HG03457 (cell line): ENCODE results near the gene FUS.
"Not testable (repeated sequence)": the region's sequence is repeated elsewhere in the genome, so short reads cannot be mapped to it uniquely, and the experiment has no call there.

Experiments used
- ATAC-seq: cut with Tn5 transposase; IDR thresholded peaks from one replicate; pipeline ENCODE4 v1.9.1; 2021; ENCODE audit warnings: moderate number of reproducible peaks; ENCODE audit not compliant: unreplicated experiment

FUS gene

DNA sequence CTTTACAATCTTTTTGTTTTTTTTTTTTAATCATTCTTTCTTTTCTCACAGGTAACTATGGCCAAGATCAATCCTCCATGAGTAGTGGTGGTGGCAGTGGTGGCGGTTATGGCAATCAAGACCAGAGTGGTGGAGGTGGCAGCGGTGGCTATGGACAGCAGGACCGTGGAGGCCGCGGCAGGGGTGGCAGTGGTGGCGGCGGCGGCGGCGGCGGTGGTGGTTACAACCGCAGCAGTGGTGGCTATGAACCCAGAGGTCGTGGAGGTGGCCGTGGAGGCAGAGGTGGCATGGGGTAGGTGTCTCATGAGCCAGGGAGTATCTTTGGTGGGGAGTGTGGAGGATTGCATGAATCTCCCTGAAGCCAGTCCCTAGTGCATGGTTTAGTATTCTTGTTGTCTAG is 4.9 kb downstream of the FUS start:
- ATAC-seq, result no peak

DNA sequence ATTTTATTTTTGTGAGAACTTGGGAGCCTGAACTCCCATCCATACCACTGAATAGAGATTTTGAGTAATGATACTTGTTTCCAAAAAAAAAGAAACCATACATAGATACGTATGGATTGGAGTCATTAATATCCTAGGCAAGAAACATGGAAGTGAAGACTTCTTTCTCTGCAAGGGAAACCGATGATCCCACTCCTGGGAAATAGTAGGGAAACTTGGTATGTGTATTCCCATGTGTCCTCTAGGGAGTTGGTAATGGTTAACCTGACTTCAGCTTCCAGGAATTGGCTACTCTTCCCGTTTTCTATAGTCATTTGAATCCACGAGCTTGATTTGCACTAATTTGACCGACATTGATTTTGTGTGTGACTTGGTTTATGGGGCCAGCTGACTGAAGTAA is 5.4 kb downstream of the FUS start:
- ATAC-seq, result no peak

DNA sequence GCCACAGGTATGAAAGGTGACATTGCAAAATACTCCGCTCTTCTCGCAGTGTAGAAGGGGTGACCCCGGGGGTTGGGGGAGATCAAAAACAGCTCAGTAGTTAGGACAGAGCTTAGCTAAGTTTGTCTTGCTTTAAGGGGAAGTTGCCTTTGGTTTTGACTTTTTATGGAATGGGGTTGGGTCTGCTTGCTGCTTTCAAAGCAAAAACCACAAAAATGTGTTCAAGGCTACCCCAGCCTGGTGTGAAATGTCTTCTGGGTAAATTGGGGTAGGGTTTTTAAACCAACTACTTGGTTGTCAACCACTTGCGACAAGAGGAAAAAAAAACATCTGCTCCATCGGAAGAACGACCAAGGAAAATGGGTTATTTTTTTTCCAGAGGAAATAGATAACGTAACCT is 6.2 kb downstream of the FUS start:
- ATAC-seq, result no peak

DNA sequence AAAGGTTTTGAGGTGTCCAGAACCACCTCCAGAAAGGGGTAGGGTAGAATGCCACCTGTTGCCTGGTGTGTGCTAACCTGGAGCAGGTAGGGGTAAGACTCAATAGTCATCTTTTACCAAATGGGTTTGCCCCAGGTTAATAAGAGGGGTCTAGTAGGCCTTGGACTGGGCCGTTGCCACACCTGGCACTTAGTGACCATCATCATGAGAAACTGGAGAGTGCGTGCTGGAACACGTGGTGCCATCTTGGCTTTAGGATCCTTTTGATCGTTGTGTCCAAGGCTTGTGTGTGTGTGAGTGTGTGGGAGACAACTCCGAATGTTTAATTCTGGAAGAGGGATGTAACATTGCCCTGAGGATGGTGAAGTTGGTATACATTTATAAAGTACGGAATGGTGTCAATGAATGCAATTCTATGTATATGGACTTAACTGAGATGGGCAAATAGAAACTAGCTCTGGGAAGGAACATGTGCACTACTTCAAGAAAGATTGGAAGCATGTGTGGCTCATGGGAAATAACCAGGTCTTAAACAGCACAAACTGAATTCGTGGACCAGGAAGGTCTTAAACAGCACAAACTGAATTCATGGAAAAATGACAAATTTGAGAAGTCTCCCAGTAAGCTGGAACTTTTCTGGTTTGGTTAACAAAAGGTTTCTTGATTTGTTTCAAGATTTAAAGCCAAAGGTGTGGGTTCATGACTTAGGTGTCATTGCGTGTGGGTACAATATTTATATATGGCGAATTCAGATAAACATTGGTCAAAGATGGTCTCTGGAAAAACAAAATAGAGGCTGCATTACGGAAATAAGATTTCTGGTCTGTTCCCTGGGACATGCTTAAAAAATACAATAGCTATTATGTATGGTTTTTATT is 7.2 kb downstream of the FUS start:
- ATAC-seq, result no peak

DNA sequence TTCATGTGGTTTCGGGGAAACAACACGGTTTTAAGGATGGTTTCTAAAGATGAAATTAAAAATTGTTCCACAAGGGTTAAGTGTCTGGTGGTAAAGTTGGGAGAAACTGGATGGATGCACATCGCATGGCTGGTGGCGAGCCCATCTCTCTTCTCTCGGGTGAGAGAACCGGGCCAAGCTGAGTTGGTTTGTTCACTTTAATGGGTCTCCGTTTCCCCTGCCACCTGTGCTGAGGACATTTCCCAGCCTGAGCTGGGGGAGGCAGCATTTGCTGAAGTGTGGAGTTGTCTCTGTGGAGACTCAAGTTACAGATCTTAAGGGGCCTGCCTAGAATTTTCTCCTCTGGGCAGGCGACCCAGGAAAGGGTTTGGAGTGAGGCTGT is 7.9 kb downstream of the FUS start:
- ATAC-seq, result no peak

DNA sequence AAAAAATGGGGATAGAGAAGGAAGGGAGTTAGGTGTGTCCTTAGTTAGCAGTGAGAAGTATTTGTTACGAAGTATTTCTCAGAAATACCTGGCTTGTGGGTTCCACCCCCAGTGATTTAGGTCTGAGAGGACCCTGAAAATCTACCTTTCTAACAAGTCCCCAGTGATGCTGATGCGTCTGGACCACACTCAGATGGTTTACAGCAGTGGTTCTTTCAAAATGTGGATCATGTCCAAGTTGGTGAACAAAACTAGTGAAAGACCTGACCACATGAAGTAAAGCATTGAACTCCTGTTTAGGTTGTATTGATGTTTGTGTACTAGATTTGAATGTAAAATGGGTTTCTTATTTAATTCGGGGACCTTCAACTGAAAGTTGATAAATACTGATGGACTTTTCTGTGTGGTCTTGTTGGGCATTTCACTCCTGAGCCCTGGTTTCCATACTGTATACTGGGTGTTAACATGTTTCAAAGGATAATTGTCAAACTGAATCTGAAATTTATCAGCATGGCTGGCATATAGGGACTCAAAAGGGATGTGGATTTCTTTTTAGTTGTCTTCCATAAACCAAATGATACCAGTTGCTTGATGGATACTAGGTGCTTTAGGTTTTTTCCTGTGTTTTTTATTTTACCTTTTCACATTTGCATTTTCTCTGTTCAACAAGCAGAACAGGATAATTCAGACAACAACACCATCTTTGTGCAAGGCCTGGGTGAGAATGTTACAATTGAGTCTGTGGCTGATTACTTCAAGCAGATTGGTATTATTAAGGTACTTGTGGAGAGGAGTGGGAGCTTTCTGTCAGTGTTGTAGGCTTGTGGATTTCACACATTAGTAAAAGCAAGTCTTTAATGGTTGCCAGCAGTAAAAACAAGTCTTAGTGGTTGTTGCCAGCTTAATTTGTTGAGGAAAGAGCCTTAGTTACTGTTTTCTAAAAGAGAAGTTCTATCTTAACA is 8.8 kb downstream of the FUS start:
- no peak for ATAC-seq

DNA sequence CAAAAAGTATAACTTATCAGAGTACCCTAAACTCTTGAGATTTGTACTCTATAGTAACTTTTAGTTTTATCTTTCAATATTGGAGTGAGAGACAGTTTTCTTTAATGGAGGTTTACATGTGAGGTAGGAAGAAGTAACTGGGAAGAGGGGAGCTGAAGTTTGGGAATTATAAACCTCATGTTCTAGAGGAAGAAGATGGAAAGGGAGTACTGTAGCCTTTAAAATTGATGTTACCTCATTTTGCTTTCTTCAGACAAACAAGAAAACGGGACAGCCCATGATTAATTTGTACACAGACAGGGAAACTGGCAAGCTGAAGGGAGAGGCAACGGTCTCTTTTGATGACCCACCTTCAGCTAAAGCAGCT is 9.5 kb downstream of the FUS start:
- ATAC-seq, result no peak

DNA sequence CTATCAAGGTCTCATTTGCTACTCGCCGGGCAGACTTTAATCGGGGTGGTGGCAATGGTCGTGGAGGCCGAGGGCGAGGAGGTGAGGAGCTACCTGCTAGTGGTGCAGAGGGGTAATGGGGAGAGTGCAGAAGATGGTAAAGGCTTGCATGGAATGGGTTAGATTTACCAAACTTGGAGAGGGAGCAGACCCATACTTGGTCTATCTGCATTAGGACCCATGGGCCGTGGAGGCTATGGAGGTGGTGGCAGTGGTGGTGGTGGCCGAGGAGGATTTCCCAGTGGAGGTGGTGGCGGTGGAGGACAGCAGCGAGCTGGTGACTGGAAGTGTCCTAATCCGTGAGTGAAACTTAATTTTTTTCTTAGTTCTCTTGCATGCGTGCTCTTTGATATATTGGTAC is 10.1 kb downstream of the FUS start:
- no peak for ATAC-seq

DNA sequence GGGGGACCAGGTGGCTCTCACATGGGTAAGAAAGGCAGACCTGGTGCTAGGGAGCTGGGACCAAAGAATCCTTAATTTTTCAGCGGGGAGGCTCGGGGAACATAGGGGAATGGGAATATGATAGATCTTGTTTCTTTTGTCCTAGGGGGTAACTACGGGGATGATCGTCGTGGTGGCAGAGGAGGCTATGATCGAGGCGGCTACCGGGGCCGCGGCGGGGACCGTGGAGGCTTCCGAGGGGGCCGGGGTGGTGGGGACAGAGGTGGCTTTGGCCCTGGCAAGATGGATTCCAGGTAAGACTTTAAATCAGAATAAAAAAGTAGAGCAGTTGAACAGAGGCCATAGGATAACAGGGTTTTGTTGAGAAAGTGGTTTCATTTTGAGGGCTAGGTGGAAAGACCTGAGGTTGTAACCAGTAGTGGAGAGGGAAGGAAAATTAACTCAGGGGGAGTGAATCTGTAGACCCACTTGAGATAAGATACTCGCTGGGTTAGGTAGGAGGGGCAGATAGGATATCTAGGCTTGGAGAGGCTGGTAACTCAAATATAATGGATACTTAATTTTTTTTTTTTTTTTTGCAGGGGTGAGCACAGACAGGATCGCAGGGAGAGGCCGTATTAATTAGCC is 11.0 kb downstream of the FUS start:
- no peak for ATAC-seq

DNA sequence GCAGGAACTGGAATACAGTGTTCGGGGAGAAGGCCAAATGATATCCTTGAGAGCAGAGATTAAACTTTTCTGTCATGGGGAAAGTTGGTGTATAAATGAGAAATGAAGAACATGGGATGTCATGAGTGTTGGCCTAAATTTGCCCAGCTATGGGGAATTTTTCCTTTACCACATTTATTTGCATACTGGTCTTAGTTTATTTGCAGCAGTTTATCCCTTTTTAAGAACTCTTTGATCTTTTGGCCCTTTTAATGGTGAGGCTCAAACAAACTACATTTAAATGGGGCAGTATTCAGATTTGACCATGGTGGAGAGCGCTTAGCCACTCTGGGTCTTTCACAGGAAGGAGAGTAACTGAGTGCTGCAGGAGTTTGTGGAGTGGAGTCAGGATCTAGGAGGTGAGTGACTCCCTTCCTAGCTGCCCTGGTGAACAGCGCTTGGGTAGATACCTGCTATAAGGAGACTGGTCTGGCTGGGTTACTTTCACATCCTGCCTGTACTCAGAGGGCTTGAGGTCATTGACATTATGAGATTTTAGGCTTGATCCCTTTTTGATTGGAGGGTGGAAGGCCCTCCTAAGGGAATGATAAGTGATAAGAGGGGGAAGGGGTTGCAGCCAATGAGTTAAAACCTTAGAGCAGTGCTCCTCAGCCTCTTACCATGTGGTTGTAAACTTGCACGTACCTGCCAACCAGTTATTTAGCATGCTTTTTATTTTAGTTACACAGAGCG is 11.9 kb downstream of the FUS start:
- no peak for ATAC-seq

DNA sequence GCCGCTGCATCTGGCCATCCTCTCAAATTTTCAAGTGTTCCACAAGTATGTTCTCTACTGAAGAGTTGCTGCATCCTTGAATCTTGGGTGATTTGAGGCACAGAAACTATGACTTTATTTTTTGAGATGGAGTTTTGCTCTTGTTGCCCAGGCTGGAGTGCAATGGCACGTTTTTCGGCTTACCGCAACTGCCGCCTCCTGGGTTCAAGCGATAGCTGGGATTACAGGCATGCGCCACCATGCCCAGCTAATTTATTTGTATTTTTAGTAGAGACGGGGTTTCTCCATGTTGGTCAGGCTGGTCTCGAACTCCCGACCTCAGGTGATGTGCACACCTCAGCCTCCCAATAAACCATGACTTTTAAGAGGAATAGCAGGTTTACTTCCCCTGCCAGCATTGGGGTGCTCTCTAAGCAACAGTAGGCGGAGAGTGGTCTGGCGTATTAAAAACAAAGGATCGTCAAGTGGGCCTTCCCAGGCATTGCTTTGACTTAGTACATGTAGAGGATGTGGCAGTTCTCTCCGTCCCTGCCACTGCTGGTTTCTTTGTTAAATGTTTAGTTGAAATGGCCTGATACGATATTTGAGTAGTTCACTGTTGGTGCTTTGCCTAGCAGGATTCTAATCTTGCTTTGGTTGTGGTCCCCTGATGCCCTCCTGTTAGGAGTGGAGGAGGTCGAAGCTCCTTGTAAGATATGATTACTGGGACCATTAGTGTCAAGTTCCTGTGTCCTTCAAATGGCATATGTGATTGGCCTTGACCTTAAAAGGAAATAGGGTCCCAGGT is 13.1 kb downstream of the FUS start:
- ATAC-seq, result no peak

DNA sequence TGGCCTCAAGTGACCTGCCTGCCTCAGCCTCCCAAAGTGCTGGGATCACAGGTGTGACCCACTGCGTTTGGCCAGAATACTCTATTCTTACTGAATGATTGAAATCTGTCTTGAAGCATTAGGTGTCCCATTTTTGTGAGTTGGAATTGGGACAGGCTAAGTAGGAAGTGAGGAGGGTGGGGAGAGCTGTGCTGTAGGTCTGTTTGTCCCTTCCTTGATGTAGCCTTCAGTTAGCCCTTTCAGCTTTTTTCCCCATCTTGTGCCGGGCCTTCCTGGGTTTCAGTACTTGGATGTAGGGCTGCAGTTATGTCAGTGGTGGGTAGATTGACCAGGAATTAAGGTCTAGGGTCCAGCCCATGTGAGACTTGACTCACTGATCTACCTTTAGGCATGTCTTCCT is 13.9 kb downstream of the FUS start:
- ATAC-seq, result no peak

DNA sequence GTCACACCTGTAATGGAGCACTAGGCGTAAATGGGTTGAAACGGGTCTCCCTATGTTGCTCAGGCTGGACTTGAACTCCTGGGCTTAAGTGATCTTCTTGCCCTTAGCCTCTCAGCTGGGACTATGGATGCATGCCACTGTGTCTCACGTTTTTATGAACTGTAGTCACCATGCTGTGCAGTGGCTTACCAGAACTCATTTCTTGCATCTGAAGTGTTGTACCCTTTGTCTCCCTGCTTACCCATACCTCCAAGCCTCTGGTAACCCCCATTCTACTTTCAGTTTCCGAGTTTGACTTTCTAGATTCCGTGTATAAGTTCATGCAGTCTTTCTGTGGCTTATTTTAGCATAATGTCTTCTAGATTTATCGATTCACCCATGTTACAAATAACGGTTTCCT is 15.0 kb downstream of the FUS start:
- no peak for ATAC-seq

DNA sequence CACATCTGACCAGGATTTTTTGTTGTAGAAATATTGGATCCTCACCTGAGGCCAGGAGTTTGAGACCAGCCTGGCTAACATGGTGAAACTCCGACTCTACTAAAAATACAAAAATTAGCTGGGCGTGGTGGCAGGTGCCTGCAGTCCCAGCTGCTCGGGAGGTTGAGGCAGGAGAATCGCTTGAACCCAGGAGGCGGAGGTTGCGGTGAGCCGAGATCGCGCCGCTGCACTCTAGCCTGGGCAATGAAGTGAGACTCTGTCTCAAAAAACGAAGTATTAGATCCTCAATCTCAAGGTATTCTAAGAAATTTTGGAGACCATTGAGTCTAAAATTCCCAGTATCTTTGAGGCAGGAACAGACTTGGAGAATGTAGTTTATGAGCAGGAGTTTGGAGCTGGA is 15.9 kb downstream of the FUS start:
- not testable (repeated sequence) for ATAC-seq

DNA sequence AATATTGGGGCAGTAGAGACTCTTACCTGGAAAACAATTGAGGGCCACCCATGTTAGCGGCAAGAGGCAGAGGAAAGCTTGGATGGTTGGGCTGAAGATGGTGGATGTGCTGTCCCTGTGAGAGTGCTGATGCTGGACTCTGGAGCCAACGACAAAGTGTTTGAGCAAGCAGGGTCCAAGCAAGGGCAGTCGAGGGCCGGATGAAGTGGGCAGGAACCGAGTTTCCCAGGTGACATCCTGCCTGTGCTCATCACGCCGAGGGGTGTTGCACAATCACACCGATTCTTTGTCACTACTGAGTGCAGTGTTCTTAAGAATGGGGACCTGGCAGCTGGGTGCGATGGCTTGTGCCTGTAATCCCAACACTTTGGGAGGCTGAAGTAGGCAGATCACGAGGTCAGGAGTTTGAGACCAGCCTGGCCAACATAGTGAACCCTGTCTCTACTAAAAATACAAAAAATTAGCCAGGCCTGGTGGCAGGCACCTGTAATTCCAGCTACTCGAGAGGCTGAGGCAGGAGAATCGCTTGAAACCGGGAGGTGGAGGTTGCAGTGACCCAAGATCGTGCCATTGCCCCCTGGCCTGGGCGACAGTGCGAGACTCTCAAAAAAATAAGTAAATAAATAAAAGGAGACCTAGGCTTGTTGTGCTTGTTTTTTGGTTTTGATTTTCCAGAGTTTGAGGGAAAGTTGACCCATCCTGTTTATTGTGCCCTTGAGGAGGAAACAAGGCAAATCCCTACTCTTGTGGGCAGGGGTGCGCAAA is 16.6 kb downstream of the FUS start:
- ATAC-seq, result no peak

DNA sequence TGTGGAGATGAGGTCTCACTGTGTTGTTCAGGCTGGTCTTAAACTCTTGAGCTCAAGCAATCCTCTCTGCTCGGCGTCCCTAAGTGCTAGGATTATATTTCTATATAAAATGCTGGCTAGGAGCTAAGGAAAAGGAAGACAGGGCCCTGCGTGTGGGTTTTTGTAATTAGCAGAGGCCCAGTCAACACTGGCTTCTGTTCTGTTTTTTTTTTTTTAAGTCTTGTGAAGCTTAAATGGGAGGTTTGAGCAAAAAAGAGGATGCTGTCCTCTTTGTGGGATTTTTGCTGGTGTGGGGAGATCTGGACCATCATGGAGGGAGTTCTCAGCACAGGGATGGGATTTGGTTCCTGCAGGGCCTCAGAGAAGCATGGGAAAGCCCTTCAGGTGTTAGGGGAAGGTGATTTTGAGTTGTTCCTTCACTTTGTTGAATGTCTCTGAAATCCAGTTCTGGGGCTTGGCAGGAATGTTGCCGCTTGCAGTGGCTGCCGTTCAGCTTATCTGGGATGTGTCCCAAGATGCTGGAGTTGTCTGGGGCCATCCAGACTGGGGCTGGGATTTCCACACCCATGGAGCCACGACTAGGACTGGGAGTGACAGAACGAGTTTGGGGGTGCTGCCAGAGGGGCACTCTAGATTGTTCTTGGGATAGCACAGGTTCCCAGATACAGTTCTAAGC is 18.4 kb downstream of the FUS start:
- ATAC-seq, result no peak

DNA sequence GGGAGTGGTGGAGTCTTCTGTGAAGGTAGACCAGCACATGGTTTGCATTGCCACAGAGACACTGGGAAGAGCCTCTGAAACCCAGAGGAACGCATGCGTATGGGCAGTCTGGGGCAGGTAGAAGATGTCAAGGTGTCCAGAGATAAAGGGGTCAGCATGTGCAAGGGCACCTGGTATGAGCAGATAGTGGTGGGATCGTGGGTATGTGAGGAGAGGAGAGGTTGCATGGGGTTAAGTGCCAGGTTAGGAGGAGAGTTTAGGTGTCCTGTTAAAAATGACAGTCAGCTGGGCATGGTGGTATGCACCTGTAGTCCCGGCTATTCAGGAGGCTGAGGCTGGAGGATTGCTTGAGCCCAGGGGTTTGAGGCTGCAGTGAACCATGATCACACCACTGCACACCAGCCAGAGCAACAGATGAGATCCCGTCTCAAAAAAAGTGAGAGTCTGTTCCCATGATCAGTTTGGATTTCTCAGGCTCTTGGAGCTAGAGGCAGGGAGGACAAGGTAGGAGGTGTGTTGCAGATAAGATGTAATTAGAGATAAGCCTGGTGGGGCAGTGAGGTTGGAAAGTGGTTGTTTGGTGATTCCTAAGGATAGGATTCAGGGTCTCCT is 19.6 kb downstream of the FUS start:
- ATAC-seq, result no peak

DNA sequence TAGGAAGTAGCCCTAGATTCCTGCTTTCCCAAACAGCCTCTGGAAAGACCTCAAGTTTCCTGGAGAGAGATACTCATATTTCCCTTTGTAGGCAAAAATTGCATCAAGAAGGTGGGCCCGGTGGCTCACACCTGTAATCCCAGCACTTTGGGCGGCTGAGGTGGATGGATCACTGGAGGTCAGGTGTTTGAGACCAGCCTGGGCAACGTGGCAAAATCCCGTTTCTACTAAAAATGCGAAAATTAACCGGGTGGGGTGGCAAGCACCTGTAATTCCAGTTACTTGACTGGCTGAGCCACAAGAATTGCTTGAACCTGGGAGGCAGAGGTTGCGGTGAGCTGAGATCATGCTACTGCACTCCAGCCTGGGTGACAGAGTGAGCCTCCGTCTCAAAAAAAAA is 20.2 kb downstream of the FUS start:
- ATAC-seq, result not testable (repeated sequence)
